Activated CD8-positive, alpha-beta memory T cell treated with anti-CD3 and anti-CD28 coated beads for 24 hours (primary cell): ENCODE results near the gene AMPD3.
A peak's percentile ranks its signal among the peaks of the same experiment; 100 is the strongest.

Experiments used
- DNase-seq: peaks from one replicate; pipeline ENCODE4 v3.0.0-alpha.2; 2020

AMPD3 gene

GRCh38 chr11:10506008-10506370 is 50.9 kb downstream of the AMPD3 start:
- no peak for DNase-seq

GRCh38 chr11:10511181-10511621 is 56.1 kb downstream of the AMPD3 start:
- no peak for DNase-seq

GRCh38 chr11:10514202-10514601 is 59.1 kb downstream of the AMPD3 start:
- DNase-seq: no peak

- no peak for DNase-seq
Observed at GRCh38 chr11:10514709-10515108, 59.6 kb downstream of the AMPD3 start.

GRCh38 chr11:10515418-10515817 is 60.4 kb downstream of the AMPD3 start:
- DNase-seq: no peak

GRCh38 chr11:10518123-10518522 is 63.1 kb downstream of the AMPD3 start:
- no peak for DNase-seq

- DNase-seq: no peak
Observed at GRCh38 chr11:10518891-10519290, 63.8 kb downstream of the AMPD3 start.

GRCh38 chr11:10519630-10520029 is 64.6 kb downstream of the AMPD3 start:
- DNase-seq: no peak

GRCh38 chr11:10520562-10520961 is 65.5 kb downstream of the AMPD3 start:
- no peak for DNase-seq

- DNase-seq: no peak
Observed at GRCh38 chr11:10522276-10522675, 67.2 kb downstream of the AMPD3 start.

GRCh38 chr11:10522921-10523320 is 67.9 kb downstream of the AMPD3 start:
- DNase-seq: no peak

- DNase-seq: no peak
Observed at GRCh38 chr11:10524471-10524870, 69.4 kb downstream of the AMPD3 start.

GRCh38 chr11:10526974-10527918 is 72.2 kb downstream of the AMPD3 start:
- no peak for DNase-seq

GRCh38 chr11:10528121-10528520 is 73.1 kb downstream of the AMPD3 start:
- DNase-seq: no peak

GRCh38 chr11:10529279-10529678 is 74.2 kb downstream of the AMPD3 start:
- DNase-seq: no peak

- no peak for DNase-seq
Observed at GRCh38 chr11:10532526-10532925, 77.5 kb downstream of the AMPD3 start.

GRCh38 chr11:10533323-10533722 is 78.3 kb downstream of the AMPD3 start:
- DNase-seq: no peak

- no peak for DNase-seq
Observed at GRCh38 chr11:10534316-10534715, 79.3 kb downstream of the AMPD3 start.

GRCh38 chr11:10537600-10537999 is 82.5 kb downstream of the AMPD3 start:
- DNase-seq: no peak

- DNase-seq: no peak
Observed at GRCh38 chr11:10538924-10539323, 83.9 kb downstream of the AMPD3 start.

- DNase-seq: no peak
Observed at GRCh38 chr11:10539339-10539738, 84.3 kb downstream of the AMPD3 start.

- DNase-seq: no peak
Observed at GRCh38 chr11:10540546-10540914, 85.5 kb downstream of the AMPD3 start.

GRCh38 chr11:10540915-10541560 is 86.0 kb downstream of the AMPD3 start, which contains the start of gene RNF141:
Gene RNF141 (minus strand): TSS chr11:10541187. CDS start chr11:10534158, 7,029 bp downstream.
- peak; percentile 99 for DNase-seq

- no peak for DNase-seq
Observed at GRCh38 chr11:10541561-10541930, 86.5 kb downstream of the AMPD3 start.
